HuH-7 (cell line): Measurements from ENCODE around the gene ZNF618.

Experiments used
- DNase-seq: peaks from one replicate; pipeline ENCODE4 v3.0.0; 2011; ENCODE audit warnings: low spot score

ZNF618 gene

GRCh38 chr9:114083666-114084065, 207.6 kb downstream of the ZNF618 start:
- no peak for DNase-seq

GRCh38 chr9:114084282-114085073, 208.4 kb downstream of the ZNF618 start:
- DNase-seq, result no peak

DNA sequence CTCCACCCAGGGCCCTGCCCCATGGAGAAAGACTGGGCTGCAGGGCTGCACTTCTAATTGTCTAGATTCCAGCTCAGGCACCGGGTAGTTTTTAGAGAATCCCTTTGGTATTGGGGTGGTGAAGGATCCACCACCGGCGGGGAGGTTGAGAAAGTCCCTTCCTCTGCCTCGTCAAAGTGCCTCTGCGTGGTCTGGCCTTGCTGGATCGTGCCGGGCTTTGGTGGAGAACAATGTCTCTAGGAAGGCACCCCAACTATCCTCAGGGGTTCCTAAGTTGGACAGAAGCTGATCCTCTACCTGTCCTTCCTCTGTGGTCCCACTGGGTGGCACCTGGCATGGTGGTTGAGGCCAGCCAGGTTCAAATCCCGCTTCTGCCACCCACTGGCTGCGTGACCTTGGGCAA, 209.3 kb downstream of the ZNF618 start:
- DNase-seq, result no peak

DNA sequence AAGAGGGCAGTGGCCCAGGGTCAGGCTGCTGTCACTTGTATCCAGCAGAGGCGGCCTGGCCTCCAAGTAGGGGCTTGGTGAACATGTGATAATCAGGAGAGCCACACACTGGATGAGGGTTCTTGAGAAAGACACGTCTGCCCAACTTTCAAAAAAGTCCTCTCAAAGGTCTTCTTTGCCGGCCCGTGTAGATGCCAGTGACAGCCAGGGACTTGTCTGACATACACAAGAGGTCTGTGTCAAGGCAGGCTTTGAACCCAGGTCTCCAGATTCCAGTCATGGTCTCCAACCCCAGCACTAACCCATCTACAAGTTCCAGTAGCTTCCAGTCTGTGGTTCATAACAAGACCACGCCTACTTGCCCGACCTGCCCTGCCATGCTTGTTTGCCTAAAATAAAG, 209.9 kb downstream of the ZNF618 start:
- DNase-seq, result no peak

GRCh38 chr9:114086607-114087006, 210.5 kb downstream of the ZNF618 start:
- no peak for DNase-seq

GRCh38 chr9:114087721-114088120, 211.6 kb downstream of the ZNF618 start:
- no peak for DNase-seq

DNA sequence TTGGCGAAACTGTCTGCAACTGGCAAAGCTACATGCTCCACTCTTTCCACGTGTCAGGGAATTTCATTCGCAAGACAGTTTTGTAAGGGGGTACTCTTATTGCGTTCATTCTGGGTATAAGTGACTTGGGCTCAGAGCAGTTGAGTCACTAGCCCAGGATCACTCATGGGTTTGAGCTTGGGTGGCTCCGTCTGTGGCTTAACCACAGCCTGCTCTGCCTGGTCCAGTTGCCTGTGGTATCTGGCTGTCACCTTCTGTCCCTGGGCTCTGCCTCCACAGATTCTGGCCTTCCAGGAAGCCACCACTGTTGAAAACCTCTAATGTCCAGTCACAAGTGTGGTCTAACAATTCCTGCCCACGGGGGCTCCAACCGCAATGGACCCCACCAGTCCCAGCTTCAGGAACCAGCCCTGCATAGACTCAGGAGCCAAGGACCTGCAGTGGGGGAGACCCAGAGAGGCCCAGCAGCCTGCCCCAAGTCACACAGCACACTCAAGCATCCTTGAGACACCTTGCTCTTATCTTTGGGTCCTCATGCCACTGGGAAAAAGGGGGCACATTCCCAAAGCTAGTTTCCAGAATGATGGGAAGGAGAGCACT, 212.6 kb downstream of the ZNF618 start:
- no peak for DNase-seq

DNA sequence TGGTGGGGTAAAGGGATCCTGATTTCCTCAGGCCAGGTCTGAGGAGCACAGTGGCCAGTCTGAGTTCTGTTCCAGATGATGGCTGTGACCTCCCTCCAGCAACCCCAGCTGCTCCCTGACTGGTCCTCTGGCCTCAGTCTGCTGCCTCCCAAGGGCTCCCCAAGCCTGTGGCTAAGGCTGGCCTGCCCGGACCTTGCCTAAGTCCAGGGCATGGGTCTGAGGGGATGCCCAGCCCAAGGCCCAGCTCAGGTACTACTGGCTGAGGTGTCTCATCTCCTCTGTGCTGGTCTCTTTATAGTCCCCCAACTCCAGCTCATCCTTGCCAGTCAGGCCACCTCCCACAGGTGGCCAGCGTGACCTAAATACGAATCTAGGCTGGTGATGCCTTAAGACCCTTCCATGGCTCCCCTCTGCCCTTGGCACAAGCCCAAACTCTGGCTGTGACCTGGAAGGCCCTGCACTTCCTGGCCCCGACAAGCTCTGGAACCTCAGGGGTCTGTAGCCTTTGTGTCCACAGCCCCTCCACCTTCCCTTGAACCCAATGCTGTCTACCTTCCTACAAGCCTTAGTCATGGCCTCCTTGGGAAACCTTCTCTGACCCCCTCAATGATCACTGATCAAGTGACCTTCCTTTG, 213.2 kb downstream of the ZNF618 start:
- no peak for DNase-seq

DNA sequence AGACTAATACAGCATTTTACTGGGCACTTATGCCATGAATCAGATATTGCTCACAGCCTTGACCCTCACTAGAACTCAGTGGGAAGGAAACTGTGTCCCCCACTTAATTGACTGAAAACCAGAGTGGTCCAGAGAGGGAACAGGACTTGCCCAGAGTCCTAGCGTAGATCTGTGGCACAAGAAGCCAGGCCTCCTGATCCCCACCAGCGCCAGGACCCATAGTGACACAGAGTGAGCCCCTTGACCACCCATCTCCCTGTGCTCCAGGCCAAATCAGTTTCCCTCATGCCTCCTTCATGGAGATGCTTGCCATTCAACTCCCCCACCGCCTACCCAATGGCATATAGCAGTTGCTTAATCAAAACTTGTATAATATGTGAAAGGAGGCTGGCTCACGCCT, 214.7 kb downstream of the ZNF618 start:
- no peak for DNase-seq

GRCh38 chr9:114091711-114092110, 215.6 kb downstream of the ZNF618 start:
- no peak for DNase-seq

DNA sequence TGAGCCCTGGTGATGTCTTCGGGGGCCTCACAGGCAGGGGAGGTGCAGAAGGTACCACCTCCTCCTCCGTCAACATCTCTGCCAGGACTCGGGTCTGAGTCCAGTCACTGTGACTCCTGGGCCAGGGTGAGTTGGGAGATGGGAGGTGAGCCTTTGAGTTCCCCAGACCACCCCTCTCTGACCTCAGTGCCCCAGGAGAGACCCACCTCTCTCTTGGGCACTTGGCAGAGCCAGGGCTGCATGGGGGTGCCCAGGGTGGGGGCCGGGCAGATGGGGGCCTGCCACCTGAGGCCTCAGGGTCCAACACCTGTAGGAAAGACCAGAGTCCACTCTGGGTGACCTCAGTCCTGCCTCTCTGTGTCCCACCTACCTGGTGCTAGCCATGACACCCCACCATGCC, 216.2 kb downstream of the ZNF618 start:
- no peak for DNase-seq

DNA sequence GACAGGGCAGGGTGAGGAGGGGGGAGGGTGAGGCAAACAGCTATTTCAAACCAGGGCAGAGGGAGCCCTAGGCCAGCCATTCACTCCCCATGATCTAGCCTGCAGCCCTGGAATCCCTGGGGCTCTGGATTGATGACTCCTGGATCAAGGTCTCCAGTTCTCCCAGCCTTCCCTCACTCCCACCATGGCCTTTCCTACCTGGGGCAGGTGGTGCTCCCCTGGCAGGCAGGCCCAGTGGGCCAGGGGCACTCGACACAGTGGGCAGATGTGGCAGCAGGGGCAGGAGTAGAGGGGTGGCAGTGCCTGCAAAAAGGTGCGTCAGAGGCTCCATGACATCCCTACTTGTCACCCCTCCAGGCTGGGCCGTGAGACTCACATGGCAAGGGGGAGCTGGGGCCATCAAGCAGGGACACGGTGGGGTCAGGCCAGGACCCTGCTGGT, 216.9 kb downstream of the ZNF618 start:
- no peak for DNase-seq

DNA sequence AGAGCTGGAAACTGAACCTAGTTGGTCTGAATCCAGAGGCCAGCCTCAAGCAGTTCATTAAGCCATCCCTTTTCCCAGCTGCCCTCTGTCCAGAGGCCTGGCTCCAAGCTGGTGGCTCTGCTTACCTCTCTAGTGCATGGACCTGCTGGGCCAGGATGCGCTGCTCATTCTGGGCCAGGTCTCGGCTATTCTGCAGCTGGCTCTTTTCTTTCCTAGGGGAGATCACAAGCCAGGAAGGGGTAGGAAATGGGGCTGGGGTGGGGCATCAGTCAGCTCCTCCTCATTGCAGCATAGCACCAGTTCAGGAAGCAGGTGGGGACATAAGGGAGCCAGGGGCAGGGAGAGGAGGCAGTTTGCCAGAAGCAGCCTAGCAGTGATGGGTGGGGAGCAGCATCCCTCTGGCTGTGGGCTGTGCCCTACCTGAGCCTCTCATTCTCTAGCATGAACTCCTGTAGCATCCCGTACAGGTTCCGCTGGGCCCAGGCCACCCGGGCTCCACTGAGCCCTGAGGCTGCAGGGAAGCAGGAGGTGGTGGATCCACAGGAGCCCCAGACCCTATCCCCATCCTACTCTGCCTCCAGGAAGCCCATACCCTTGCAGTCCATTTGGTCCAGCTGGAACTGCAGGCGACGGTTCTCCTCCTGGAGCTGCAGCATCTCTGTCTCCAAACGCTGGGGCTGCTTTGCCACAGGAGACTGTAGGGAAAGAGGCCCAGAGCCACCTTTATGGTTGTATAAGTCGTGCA, 217.8 kb downstream of the ZNF618 start:
- DNase-seq, result no peak

GRCh38 chr9:114094971-114095370, 218.9 kb downstream of the ZNF618 start:
- no peak for DNase-seq

GRCh38 chr9:114096041-114096511, 220.0 kb downstream of the ZNF618 start:
- peak; percentile 78 for DNase-seq

DNA sequence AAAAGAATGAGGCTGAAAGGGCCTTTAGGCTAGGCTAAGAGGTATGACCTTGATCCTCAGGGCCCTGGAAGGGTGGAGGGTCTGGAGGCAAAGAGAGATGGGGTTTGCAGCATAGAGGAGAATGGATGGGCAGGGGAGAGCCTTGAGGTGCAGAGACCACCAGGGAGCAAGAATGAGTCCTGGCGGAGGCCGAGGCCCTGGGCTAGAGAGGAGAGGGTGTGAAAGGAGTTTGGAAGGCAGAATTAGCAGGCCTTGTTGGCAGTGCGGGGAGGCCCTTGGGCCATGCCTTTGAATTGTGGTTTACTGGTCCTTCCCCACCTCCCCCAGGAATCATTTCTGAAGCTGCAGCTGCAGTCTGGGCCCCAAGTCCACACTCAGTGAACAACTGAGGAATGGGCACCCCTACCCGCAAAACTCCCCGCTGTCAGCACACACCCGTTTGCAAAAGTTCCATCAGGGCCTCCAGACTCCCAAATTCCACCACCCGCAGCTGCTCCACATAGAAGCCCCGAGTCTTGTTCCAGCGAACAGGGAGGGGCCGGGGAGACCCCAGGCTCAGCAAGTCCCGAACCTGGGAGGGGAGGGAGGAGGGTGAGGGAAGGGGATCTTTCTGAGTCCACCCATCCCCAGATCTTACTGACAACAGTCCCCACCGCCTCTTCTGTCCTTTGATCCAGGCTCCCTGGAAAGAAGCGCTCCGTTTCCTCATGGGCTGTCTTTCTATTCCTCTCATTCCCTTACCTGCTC, 220.9 kb downstream of the ZNF618 start:
- DNase-seq, result no peak

GRCh38 chr9:114097613-114098020, 221.5 kb downstream of the ZNF618 start:
- no peak for DNase-seq

- DNase-seq, result peak; percentile 86
These were observed 222.2 kb downstream of the ZNF618 start for GRCh38 chr9:114098021-114098935.

DNA sequence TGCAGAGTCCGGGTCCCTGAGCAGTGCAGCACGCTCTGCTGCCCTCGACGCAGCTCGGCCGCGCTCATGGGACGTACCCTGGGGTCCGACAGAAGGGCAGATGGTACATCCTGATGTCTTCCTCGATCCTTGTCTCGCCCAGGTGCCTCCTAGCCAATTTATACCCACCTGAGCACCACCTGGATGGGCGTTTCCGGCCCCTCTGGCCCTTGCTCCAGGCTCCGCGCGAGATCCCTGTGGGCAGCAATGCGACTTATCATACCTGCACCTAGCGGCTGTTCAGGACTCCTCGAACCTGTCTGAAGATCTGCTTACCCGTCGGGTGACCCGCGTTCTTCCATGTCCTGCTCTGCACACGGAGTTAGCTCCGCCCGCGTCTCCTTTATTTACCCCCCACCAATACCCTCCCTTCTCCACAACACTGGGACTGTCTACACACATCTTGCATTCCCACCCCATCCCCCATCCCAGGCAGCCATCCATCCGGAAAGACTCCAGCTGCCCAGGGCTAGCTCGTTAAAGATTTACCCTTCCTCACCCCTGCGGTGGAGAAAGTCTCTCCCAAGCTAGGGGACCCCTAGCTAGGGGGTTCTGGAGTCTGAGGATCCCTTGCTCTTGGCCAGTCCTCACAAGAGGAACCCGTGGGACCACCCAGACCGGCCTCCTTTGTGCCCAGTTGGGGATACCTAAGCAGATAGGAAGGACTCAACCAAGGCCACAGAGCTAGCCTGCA, 223.0 kb downstream of the ZNF618 start, which contains the start of gene KIF12:
TSS of gene KIF12 (minus strand) at position 357 of the 733 bp plus-strand sequence. CDS start at position 341, 16 bp downstream.
- peak; percentile 77 for DNase-seq
